ENCODE measurements around the gene KLHL25. TPM values are rescaled to one million over a fixed set of nuclear protein-coding genes. Genes with fewer than 3 reads are reported as not detected.
"Not testable (repeated sequence)": the region's sequence is repeated elsewhere in the genome, so short reads cannot be mapped to it uniquely, and the experiment has no call there.

Gene KLHL25
- total RNA-seq, 1 donor from 2014 or later, result 4.0 TPM

- peaks cover 9% of the 10 kb centered on the region for H3K4me1 ChIP-seq
- H3K27ac ChIP-seq (replicated peaks), result no peak overlapping the region
- H3K9me3 ChIP-seq (replicated peaks), result no peaks in the 10 kb centered on the region
- no peak overlapping the region for H3K4me3 ChIP-seq
- TF ChIP-seq CTCF (IDR thresholded peaks at IDR 0.05; ENCODE audit: borderline replicate concordance), result no peak
- intact Hi-C loops (cut with micrococcal nuclease), result loop anchor here (10.0 kb wide), 1 partner anchor 103 kb away; no protein-coding TSS in a partner anchor
- H3K36me3 ChIP-seq, result no peaks in the 10 kb centered on the region
- H3K27me3 ChIP-seq (ENCODE audit: low read depth), result peaks cover under 1% of the 10 kb centered on the region
- DNase-seq, result no peak
Observed at GRCh38 chr15:85837881-85838280, 43.2 kb upstream of the KLHL25 start.

- Histone ChIP-seq H3K9me3 (replicated peaks) (no peaks in the 10 kb centered on the region), H3K4me3 (no peak overlapping the region), H3K36me3 (no peaks in the 10 kb centered on the region), H3K4me1 (peaks cover 9% of the 10 kb centered on the region), H3K27ac (replicated peaks) (no peak overlapping the region), H3K27me3 (ENCODE audit: low read depth) (no peaks in the 10 kb centered on the region)
- no peak for DNase-seq
- intact Hi-C loops (cut with micrococcal nuclease), result loop anchor here (10.0 kb wide), 1 partner anchor 102 kb away; no protein-coding TSS in a partner anchor
- TF ChIP-seq CTCF (IDR thresholded peaks at IDR 0.05; ENCODE audit: borderline replicate concordance), result no peak
Observed at GRCh38 chr15:85837011-85837433, 42.3 kb upstream of the KLHL25 start.

- H3K4me1 ChIP-seq, result no peaks in the 10 kb centered on the region
Observed at GRCh38 chr15:85834651-85835050, 39.9 kb upstream of the KLHL25 start.

GRCh38 chr15:85832394-85832793, 37.7 kb upstream of the KLHL25 start:
- Histone ChIP-seq H3K4me3 (no peak overlapping the region), H3K27me3 (ENCODE audit: low read depth) (no peaks in the 10 kb centered on the region), H3K36me3 (no peaks in the 10 kb centered on the region), H3K4me1 (no peaks in the 10 kb centered on the region), H3K9me3 (replicated peaks) (no peaks in the 10 kb centered on the region), H3K27ac (replicated peaks) (no peak overlapping the region)
- TF ChIP-seq CTCF (IDR thresholded peaks at IDR 0.05; ENCODE audit: borderline replicate concordance), result no peak
- intact Hi-C loops (cut with micrococcal nuclease), result loop anchor here (10.0 kb wide), 1 partner anchor 98 kb away; no protein-coding TSS in a partner anchor
- DNase-seq, result no peak

More at GRCh38 chr15:85834651-85835050, 39.9 kb upstream of the KLHL25 start:
- no peaks in the 10 kb centered on the region for H3K36me3 ChIP-seq
- intact Hi-C loops (cut with micrococcal nuclease), result loop anchor here (10.0 kb wide), 1 partner anchor 100 kb away; no protein-coding TSS in a partner anchor
- no peaks in the 10 kb centered on the region for H3K9me3 ChIP-seq (replicated peaks)
- no peak overlapping the region for H3K27ac ChIP-seq (replicated peaks)
- no peak for TF ChIP-seq CTCF (IDR thresholded peaks at IDR 0.05; ENCODE audit: borderline replicate concordance)
- no peaks in the 10 kb centered on the region for H3K27me3 ChIP-seq (ENCODE audit: low read depth)
- DNase-seq, result no peak
- H3K4me3 ChIP-seq, result no peak overlapping the region

GRCh38 chr15:85831415-85832113, 36.8 kb upstream of the KLHL25 start:
- no peaks in the 10 kb centered on the region for H3K4me1 ChIP-seq
- H3K4me3 ChIP-seq, result no peak overlapping the region
- no peaks in the 10 kb centered on the region for H3K36me3 ChIP-seq
- intact Hi-C loops (cut with micrococcal nuclease), result loop anchor here (10.0 kb wide), 1 partner anchor 97 kb away; no protein-coding TSS in a partner anchor
- peak; percentile 58 for DNase-seq
- no peak overlapping the region for H3K27ac ChIP-seq (replicated peaks)
- no peaks in the 10 kb centered on the region for H3K27me3 ChIP-seq (ENCODE audit: low read depth)
- peak; percentile 75 for TF ChIP-seq CTCF (IDR thresholded peaks at IDR 0.05; ENCODE audit: borderline replicate concordance)
- no peaks in the 10 kb centered on the region for H3K9me3 ChIP-seq (replicated peaks)

- not testable (repeated sequence) for H3K27ac ChIP-seq (replicated peaks); H3K36me3 ChIP-seq; H3K4me3 ChIP-seq; H3K4me1 ChIP-seq; H3K27me3 ChIP-seq (ENCODE audit: low read depth); H3K9me3 ChIP-seq (replicated peaks); DNase-seq
- intact Hi-C loops (cut with micrococcal nuclease), result loop anchor here (5.0 to 10.0 kb wide), 2 partner anchors 95 to 237 kb away; no protein-coding TSS in a partner anchor
Observed at GRCh38 chr15:85829754-85830153, 35.0 kb upstream of the KLHL25 start.

Measured in left ventricle myocardium inferior (tissue), 1 donor.